Natural killer cell (primary cell): ENCODE data around the gene SH3GL3. TPM values are rescaled to one million over a fixed set of nuclear protein-coding genes. Genes with fewer than 3 reads are reported as not detected.

Experiments
- ATAC-seq, 3 donors: fragments of 150-1000 bp in 2 of 3; fragments of 200-7000 bp in 1 of 3; cut with Tn5 transposase; 1 replicate in 1 of 3; 2 replicates in 2 of 3; pipeline ENCODE4 v1.10.0; 2021; ENCODE audit warnings: mild to moderate bottlenecking in 2 of 3, moderate library complexity in 2 of 3
- DNase-seq, 2 donors: peaks; one replicate each; pipeline versions ENCODE4 v3.0.0 to v3.0.0-alpha.2; 2013 to 2021; ENCODE audit warnings: mixed read lengths in 1 of 2
- H3K27ac ChIP-seq: one replicate; pipeline ENCODE4 v1.5.1; 2013; ENCODE audit warnings: mild to moderate bottlenecking, low read length
- H3K27me3 ChIP-seq: one replicate; pipeline ENCODE4 v1.6.1; 2013; ENCODE audit warnings: low read length; ENCODE audit not compliant: control insufficient read depth, insufficient read depth
- H3K36me3 ChIP-seq: one replicate; pipeline ENCODE4 v1.6.1; 2013; ENCODE audit warnings: low read length; ENCODE audit not compliant: control insufficient read depth, insufficient read depth
- H3K4me1 ChIP-seq: one replicate; pipeline ENCODE4 v1.6.1; 2013; ENCODE audit warnings: low read length; ENCODE audit not compliant: control insufficient read depth, insufficient read depth
- H3K4me3 ChIP-seq: one replicate; pipeline ENCODE4 v1.5.1; 2013; ENCODE audit warnings: low read length
- H3K9me3 ChIP-seq: one replicate; pipeline ENCODE4 v1.6.1; 2013; ENCODE audit warnings: low read length; ENCODE audit not compliant: control insufficient read depth, insufficient read depth
- H3K27ac Mint-ChIP-seq, 2 donors: one replicate each; pipeline ENCODE4 v1.8.0; 2022; ENCODE audit warnings: mild to moderate bottlenecking in 2 of 2, mixed read lengths in 2 of 2, moderate library complexity in 1 of 2
- H3K27me3 Mint-ChIP-seq, 2 donors: one replicate each; pipeline ENCODE4 v1.8.0; 2022; ENCODE audit warnings: low read depth in 2 of 2, mixed read lengths in 2 of 2
- H3K36me3 Mint-ChIP-seq: one replicate; pipeline ENCODE4 v1.8.0; 2022; ENCODE audit warnings: mixed read lengths
- H3K4me1 Mint-ChIP-seq, 2 donors: one replicate each; pipeline ENCODE4 v1.8.0; 2022; ENCODE audit warnings: mixed read lengths in 2 of 2
- H3K4me3 Mint-ChIP-seq: one replicate; pipeline ENCODE4 v1.8.0; 2022; ENCODE audit warnings: mild to moderate bottlenecking, moderate library complexity, mixed read lengths
- H3K9me3 Mint-ChIP-seq, 2 donors: one replicate each; pipeline ENCODE4 v1.8.0; 2022; ENCODE audit warnings: mixed read lengths in 2 of 2
- WGBS: methylation state at CpG from one replicate; pipeline ENCODE4 v1.1.7; 2013; ENCODE audit warnings: missing lambda C conversion rate; ENCODE audit not compliant: insufficient coverage; 5-methylcytosine and 5-hydroxymethylcytosine counted together
- intact Hi-C: fragments of 100-400 bp; cut with micrococcal nuclease; formaldehyde crosslinking; loops from one replicate; pipeline ENCODE4 v1.14.2; 2022
- total RNA-seq, 4 donors: library from RNA; stranded (reverse); fragments of 120-200 nt in 1 of 4; gene quantifications; one replicate each; pipeline versions ENCODE4 v1.2.3 to v1.2.4, GENCODE V29; 2013 to 2022
- TF ChIP-seq, protein P1 (sequence below): fragments of 200-600 bp; IDR thresholded peaks from one replicate; pipeline ENCODE4 v1.8.0; 2022; ENCODE audit warnings: antibody characterized with exemption

The SH3GL3 gene
- total RNA-seq, 3 donors from 2014 or later (not counting 1 experiment from before 2014, with no cell fraction given), result not detected

- TF ChIP-seq, protein P1, sequence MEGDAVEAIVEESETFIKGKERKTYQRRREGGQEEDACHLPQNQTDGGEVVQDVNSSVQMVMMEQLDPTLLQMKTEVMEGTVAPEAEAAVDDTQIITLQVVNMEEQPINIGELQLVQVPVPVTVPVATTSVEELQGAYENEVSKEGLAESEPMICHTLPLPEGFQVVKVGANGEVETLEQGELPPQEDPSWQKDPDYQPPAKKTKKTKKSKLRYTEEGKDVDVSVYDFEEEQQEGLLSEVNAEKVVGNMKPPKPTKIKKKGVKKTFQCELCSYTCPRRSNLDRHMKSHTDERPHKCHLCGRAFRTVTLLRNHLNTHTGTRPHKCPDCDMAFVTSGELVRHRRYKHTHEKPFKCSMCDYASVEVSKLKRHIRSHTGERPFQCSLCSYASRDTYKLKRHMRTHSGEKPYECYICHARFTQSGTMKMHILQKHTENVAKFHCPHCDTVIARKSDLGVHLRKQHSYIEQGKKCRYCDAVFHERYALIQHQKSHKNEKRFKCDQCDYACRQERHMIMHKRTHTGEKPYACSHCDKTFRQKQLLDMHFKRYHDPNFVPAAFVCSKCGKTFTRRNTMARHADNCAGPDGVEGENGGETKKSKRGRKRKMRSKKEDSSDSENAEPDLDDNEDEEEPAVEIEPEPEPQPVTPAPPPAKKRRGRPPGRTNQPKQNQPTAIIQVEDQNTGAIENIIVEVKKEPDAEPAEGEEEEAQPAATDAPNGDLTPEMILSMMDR, result no peak
- H3K4me3 Mint-ChIP-seq, result no peak overlapping the region
- H3K36me3 Mint-ChIP-seq, result no peaks in the 10 kb centered on the region
- DNase-seq (no peak), ATAC-seq (no peak)
- no peaks in the 10 kb centered on the region for H3K4me1 Mint-ChIP-seq
- Histone ChIP-seq H3K27me3 (no peaks in the 10 kb centered on the region), H3K4me3 (no peak overlapping the region), H3K27ac (no peak overlapping the region), H3K9me3 (no peaks in the 10 kb centered on the region), H3K36me3 (no peaks in the 10 kb centered on the region), H3K4me1 (no peaks in the 10 kb centered on the region)
- peaks cover 0 to 2% of the 10 kb centered on the region in 2 donors for H3K9me3 Mint-ChIP-seq
- H3K27me3 Mint-ChIP-seq, result peaks cover 13 to 20% of the 10 kb centered on the region in 2 donors
- intact Hi-C loops, result no loop called here
- 95% methylated on average over 3 of the region's 3 CpGs for WGBS
- no peak overlapping the region for H3K27ac Mint-ChIP-seq
Observed at GRCh38 chr15:83472151-83472550, 25.0 kb downstream of the SH3GL3 start.

DNA sequence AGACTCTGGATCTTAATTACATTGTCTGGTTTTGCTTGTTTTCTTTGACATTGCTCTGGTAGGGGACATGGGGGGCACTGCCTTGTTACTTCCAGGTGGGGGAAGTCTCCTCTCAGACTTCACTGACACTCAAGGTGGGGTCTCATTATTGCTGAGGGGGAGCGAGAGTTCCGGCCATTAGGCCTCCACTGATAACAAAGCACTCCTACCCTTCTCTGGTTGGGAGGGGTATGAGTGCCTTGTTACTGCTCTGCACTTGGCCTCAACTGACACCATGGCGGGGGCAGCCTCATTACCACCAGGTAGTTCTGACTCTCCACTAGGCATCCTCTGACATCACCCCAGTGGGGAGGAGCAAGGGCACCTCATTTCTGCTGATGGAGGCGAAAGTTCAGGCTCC, 25.7 kb downstream of the SH3GL3 start:
- WGBS, result 80% methylated on average over 1 of the region's 4 CpGs
- TF ChIP-seq, protein P1, result no peak
- Histone ChIP-seq H3K27ac (no peak overlapping the region), H3K27me3 (no peaks in the 10 kb centered on the region), H3K9me3 (no peaks in the 10 kb centered on the region), H3K4me1 (no peaks in the 10 kb centered on the region), H3K36me3 (no peaks in the 10 kb centered on the region), H3K4me3 (no peak overlapping the region)
- Mint-ChIP-seq H3K4me3 (no peak overlapping the region), H3K27me3 (peaks cover 13 to 27% of the 10 kb centered on the region in 2 donors), H3K9me3 (peaks cover 0 to 2% of the 10 kb centered on the region in 2 donors), H3K4me1 (no peaks in the 10 kb centered on the region), H3K27ac (no peak overlapping the region), H3K36me3 (no peaks in the 10 kb centered on the region)
- DNase-seq, result no peak
- intact Hi-C loops, result no loop called here
- no peak for ATAC-seq

DNA sequence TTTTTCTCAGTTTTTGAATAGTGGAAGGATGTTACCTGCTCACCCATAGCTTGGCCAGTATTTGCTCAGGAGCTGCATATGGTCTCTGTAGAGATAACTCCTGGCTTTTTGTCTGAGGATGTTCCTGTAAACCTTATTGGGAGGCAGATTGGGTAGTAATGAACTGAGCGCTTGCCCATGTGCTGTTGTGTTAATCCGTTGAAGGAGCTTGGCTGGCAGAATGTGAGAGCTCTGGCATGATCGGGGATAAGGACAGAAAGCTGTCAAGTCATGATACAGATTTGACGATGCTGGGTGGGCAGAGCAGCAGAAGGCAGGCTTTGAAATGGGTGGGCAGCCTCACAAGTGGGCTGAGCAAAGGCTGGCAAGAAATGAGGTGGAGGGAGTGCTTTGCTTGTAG, 27.4 kb downstream of the SH3GL3 start:
- H3K4me1 Mint-ChIP-seq, result no peaks in the 10 kb centered on the region
- DNase-seq (no peak), ATAC-seq (no peak)
- no peaks in the 10 kb centered on the region for H3K36me3 Mint-ChIP-seq
- intact Hi-C loops, result no loop called here
- no peaks in the 10 kb centered on the region for H3K9me3 Mint-ChIP-seq
- H3K4me3 Mint-ChIP-seq, result no peak overlapping the region
- Histone ChIP-seq H3K4me3 (no peak overlapping the region), H3K27ac (no peak overlapping the region), H3K36me3 (no peaks in the 10 kb centered on the region), H3K9me3 (no peaks in the 10 kb centered on the region), H3K27me3 (no peaks in the 10 kb centered on the region), H3K4me1 (no peaks in the 10 kb centered on the region)
- peaks cover 3 to 16% of the 10 kb centered on the region in 2 donors for H3K27me3 Mint-ChIP-seq
- WGBS, result 79% methylated on average over 4 of the region's 4 CpGs
- TF ChIP-seq, protein P1, result no peak
- no peak overlapping the region for H3K27ac Mint-ChIP-seq

DNA sequence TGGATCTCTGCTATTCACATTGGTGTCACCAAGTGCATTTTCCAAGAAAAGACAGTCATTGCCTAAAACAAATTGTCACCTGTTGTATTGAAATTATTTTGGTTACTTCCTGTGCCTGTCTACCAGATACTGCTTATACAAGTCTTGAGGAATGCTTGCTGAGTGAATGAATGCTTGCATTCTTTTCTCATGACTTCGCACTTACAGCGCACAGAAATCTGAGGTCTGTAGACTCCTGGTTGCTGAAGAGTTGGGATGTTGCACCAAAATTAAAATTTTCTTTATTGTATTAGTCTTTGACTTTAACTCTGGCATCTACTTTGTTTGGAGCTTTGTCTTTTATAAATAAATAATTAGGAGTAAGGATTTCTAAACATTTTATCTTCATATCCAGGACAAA, 28.4 kb downstream of the SH3GL3 start:
- H3K36me3 Mint-ChIP-seq, result no peaks in the 10 kb centered on the region

More for the DNA sequence above, 28.4 kb downstream of the SH3GL3 start:
- Histone ChIP-seq H3K27ac (no peak overlapping the region), H3K36me3 (no peaks in the 10 kb centered on the region), H3K4me1 (no peaks in the 10 kb centered on the region), H3K4me3 (no peak overlapping the region), H3K9me3 (no peaks in the 10 kb centered on the region), H3K27me3 (no peaks in the 10 kb centered on the region)
- H3K4me3 Mint-ChIP-seq, result no peak overlapping the region
- H3K4me1 Mint-ChIP-seq, result no peaks in the 10 kb centered on the region
- no peak for ATAC-seq
- WGBS, result 92% methylated on average over 2 of the region's 2 CpGs
- no peaks in the 10 kb centered on the region for H3K9me3 Mint-ChIP-seq
- TF ChIP-seq, protein P1, result no peak
- H3K27me3 Mint-ChIP-seq, result peaks cover 2 to 11% of the 10 kb centered on the region in 2 donors
- no peak overlapping the region for H3K27ac Mint-ChIP-seq
- intact Hi-C loops, result no loop called here
- DNase-seq, result no peak
